Neural progenitor cell (in vitro differentiated cells): ENCODE measurements around the gene GBP2.

Experiments
- EZH2 ChIP-seq: fragments of 200-600 bp; sonication (generic); IDR thresholded peaks from 2 replicates; pipeline ENCODE4 v1.6.1; 2017; ENCODE audit warnings: antibody characterized with exemption, mild to moderate bottlenecking, moderate library complexity
- EZH2phosphoT487 ChIP-seq: fragments of 200-600 bp; sonication (generic); IDR thresholded peaks from 2 replicates; pipeline ENCODE4 v1.6.1; 2017; ENCODE audit warnings: antibody characterized with exemption
- TF ChIP-seq, protein P1 (sequence below): fragments of 200-600 bp; sonication (generic); IDR thresholded peaks from 2 replicates; pipeline ENCODE4 v1.5.1; 2017; ENCODE audit warnings: antibody characterized with exemption, mild to moderate bottlenecking

DNA sequence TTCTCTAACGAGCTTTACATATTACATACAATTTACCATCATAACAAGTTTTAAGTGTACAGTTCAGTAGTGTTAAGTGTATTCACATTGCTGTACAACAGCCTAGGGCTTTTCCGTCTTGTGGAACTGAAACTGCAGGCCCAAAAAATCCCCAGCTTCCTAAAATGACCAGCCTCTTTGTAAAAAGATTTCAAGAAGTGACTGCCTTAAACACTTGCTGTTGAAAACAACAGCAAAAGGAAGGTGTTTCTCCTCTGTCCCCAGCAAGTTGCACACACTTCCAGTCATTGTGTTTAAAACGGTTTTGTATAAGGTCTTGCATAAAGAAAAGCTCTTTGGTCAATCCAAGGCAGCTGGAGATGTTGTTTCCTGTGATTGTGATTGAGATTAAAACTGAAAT, 44.9 kb downstream of the GBP2 start:
- TF ChIP-seq, protein P1, sequence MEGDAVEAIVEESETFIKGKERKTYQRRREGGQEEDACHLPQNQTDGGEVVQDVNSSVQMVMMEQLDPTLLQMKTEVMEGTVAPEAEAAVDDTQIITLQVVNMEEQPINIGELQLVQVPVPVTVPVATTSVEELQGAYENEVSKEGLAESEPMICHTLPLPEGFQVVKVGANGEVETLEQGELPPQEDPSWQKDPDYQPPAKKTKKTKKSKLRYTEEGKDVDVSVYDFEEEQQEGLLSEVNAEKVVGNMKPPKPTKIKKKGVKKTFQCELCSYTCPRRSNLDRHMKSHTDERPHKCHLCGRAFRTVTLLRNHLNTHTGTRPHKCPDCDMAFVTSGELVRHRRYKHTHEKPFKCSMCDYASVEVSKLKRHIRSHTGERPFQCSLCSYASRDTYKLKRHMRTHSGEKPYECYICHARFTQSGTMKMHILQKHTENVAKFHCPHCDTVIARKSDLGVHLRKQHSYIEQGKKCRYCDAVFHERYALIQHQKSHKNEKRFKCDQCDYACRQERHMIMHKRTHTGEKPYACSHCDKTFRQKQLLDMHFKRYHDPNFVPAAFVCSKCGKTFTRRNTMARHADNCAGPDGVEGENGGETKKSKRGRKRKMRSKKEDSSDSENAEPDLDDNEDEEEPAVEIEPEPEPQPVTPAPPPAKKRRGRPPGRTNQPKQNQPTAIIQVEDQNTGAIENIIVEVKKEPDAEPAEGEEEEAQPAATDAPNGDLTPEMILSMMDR: no peak
- TF ChIP-seq EZH2phosphoT487 (no peak), EZH2 (no peak)
